ENCODE measurements around the gene LRP1-AS.

The LRP1-AS gene

GRCh38 chr12:57142121-57142520, 5.3 kb downstream of the LRP1-AS start:
- DNase-seq (ENCODE audit: low spot score) (no peak), FAIRE-seq (no peak)

- FAIRE-seq (no peak), DNase-seq (ENCODE audit: low spot score) (no peak)
Observed at GRCh38 chr12:57141249-57141648, 6.2 kb downstream of the LRP1-AS start.

- no peak for FAIRE-seq
- no peak for DNase-seq (ENCODE audit: low spot score)
Observed at GRCh38 chr12:57139796-57140649, 7.4 kb downstream of the LRP1-AS start.

GRCh38 chr12:57138526-57139272, 8.7 kb downstream of the LRP1-AS start:
- no peak for DNase-seq (ENCODE audit: low spot score)
- FAIRE-seq = no peak

GRCh38 chr12:57135527-57136326, 11.7 kb downstream of the LRP1-AS start:
- DNase-seq (ENCODE audit: low spot score) (no peak), FAIRE-seq (no peak)

- no peak for FAIRE-seq
- no peak for DNase-seq (ENCODE audit: low spot score)
Observed at GRCh38 chr12:57134949-57135348, 12.5 kb downstream of the LRP1-AS start.

- no peak for FAIRE-seq
- DNase-seq (ENCODE audit: low spot score) = no peak
Observed at GRCh38 chr12:57133916-57134315, 13.5 kb downstream of the LRP1-AS start.

- DNase-seq (ENCODE audit: low spot score) = no peak
- no peak for FAIRE-seq
Observed at GRCh38 chr12:57133013-57133569, 14.3 kb downstream of the LRP1-AS start.

- FAIRE-seq (no peak), DNase-seq (ENCODE audit: low spot score) (no peak)
Observed at GRCh38 chr12:57131896-57132744, 15.3 kb downstream of the LRP1-AS start.

- DNase-seq (ENCODE audit: low spot score) (no peak), FAIRE-seq (no peak)
Observed at GRCh38 chr12:57130941-57131340, 16.5 kb downstream of the LRP1-AS start.

GRCh38 chr12:57129889-57130288, 17.5 kb downstream of the LRP1-AS start:
- DNase-seq (ENCODE audit: low spot score) = no peak
- no peak for FAIRE-seq

- FAIRE-seq (no peak), DNase-seq (ENCODE audit: low spot score) (no peak)
Observed at GRCh38 chr12:57129321-57129842, 18.0 kb downstream of the LRP1-AS start.

- FAIRE-seq (no peak), DNase-seq (ENCODE audit: low spot score) (no peak)
Observed at GRCh38 chr12:57128519-57129247, 18.7 kb downstream of the LRP1-AS start.

- no peak for FAIRE-seq
- DNase-seq (ENCODE audit: low spot score) = peak; percentile 30
Observed at GRCh38 chr12:57127726-57128518, 19.5 kb downstream of the LRP1-AS start, which contains the start of gene LRP1. Gene LRP1 (plus strand): TSS chr12:57128483. CDS start chr12:57128965, 482 bp downstream.

- DNase-seq (ENCODE audit: low spot score) (peak; percentile 41), FAIRE-seq (no peak)
Observed at GRCh38 chr12:57127101-57127725, 20.2 kb downstream of the LRP1-AS start.

- DNase-seq (ENCODE audit: low spot score) (no peak), FAIRE-seq (no peak)
Observed at GRCh38 chr12:57126561-57126960, 20.9 kb downstream of the LRP1-AS start.

- FAIRE-seq = no peak
- no peak for DNase-seq (ENCODE audit: low spot score)
Observed at GRCh38 chr12:57126061-57126460, 21.4 kb downstream of the LRP1-AS start.

GRCh38 chr12:57124261-57124877, 23.1 kb downstream of the LRP1-AS start:
- FAIRE-seq = no peak
- peak; percentile 50 for DNase-seq (ENCODE audit: low spot score)
